Measurements from ENCODE around the gene KCNIP2.

Gene KCNIP2

GRCh38 chr10:101778151-101778780 is 65.3 kb downstream of the KCNIP2 start:
- no peak for DNase-seq
- H3K36me3 Mint-ChIP-seq (ENCODE audit: low read depth) = no peaks in the 10 kb centered on the region
- peak overlapping the region; percentile 83 for H3K4me3 Mint-ChIP-seq
- H3K27me3 Mint-ChIP-seq (ENCODE audit: low read depth, poor library complexity) = peaks cover 41% of the 10 kb centered on the region
- no peak for TF ChIP-seq CTCF (IDR thresholded peaks at IDR 0.05)
- no peaks in the 10 kb centered on the region for H3K9me3 Mint-ChIP-seq
- peaks cover 64% of the 10 kb centered on the region for H3K4me1 Mint-ChIP-seq
- H3K27ac Mint-ChIP-seq = no peak overlapping the region

GRCh38 chr10:101777619-101778145 is 65.9 kb downstream of the KCNIP2 start:
- no peaks in the 10 kb centered on the region for H3K36me3 Mint-ChIP-seq (ENCODE audit: low read depth)

GRCh38 chr10:101776161-101776817 is 67.3 kb downstream of the KCNIP2 start:
- peak overlapping the region; percentile 78 for H3K4me3 Mint-ChIP-seq
- TF ChIP-seq CTCF (IDR thresholded peaks at IDR 0.05) = no peak
- peaks cover 64% of the 10 kb centered on the region for H3K4me1 Mint-ChIP-seq
- H3K27ac Mint-ChIP-seq = no peak overlapping the region
- peaks cover 46% of the 10 kb centered on the region for H3K27me3 Mint-ChIP-seq (ENCODE audit: low read depth, poor library complexity)
- peak; percentile 56 for DNase-seq
- no peaks in the 10 kb centered on the region for H3K9me3 Mint-ChIP-seq
- H3K36me3 Mint-ChIP-seq (ENCODE audit: low read depth) = no peaks in the 10 kb centered on the region

More at GRCh38 chr10:101777619-101778145, 65.9 kb downstream of the KCNIP2 start:
- Mint-ChIP-seq H3K4me3 (peak overlapping the region; percentile 56), H3K9me3 (no peaks in the 10 kb centered on the region), H3K4me1 (peaks cover 64% of the 10 kb centered on the region), H3K27me3 (ENCODE audit: low read depth, poor library complexity) (peaks cover 46% of the 10 kb centered on the region), H3K27ac (no peak overlapping the region)
- no peak for DNase-seq
- TF ChIP-seq CTCF (IDR thresholded peaks at IDR 0.05) = no peak
